Endometrial microvascular endothelial cells (primary cell): ENCODE measurements around the gene HEPHL1. TPM values are rescaled to one million over a fixed set of nuclear protein-coding genes. Genes with fewer than 3 reads are reported as not detected.
"Not testable (repeated sequence)": the region's sequence is repeated elsewhere in the genome, so short reads cannot be mapped to it uniquely, and the experiment has no call there.

Experiments used
- in situ Hi-C: cut with HindIII; loops from 2 replicates; pipeline ENCODE4 v1.10.0; 2017; ENCODE audit warnings: low sequenced_read_pairs, low pct_unique_long_range_greater_than_20kb; ENCODE audit errors: inconsistent ontology term
- total RNA-seq: library from RNA; depleted of rRNA; stranded (reverse); fragments of >200 nt; gene quantifications from one replicate; pipeline ENCODE4 v1.2.3, GENCODE V29; 2015; ENCODE audit errors: inconsistent ontology term

HEPHL1 gene
- total RNA-seq, 1 donor from 2014 or later = not detected

GRCh38 chr11:94119676-94120075 lies 98.5 kb downstream of the HEPHL1 start:
- in situ Hi-C loops = not testable (repeated sequence)

DNA sequence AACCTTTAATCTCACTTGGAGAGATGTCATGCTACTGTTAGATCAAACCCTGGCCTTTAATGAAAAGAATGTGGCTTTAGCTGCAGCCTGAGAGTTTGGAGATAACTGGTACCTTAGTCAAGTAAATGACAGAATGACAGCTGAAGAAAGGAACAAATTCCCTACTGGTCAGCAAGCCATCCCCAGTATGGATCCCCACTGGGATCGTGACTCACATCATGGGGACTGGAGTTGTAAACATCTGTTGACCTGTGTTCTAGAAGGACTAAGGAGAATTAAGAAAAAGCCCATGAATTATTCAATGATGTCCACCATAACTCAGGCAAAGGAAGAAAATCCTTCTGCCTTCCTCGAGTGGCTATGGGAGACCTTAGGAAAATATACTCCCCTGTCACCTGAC lies 99.4 kb downstream of the HEPHL1 start:
- in situ Hi-C loops = not testable (repeated sequence)

- in situ Hi-C loops = no loop called here
These were observed 99.8 kb downstream of the HEPHL1 start for GRCh38 chr11:94120946-94121345.

- in situ Hi-C loops = no loop called here
These were observed 104.4 kb downstream of the HEPHL1 start for GRCh38 chr11:94125407-94126115.

GRCh38 chr11:94127638-94128037 lies 106.5 kb downstream of the HEPHL1 start:
- in situ Hi-C loops = no loop called here

- in situ Hi-C loops = no loop called here
These were observed 107.2 kb downstream of the HEPHL1 start for GRCh38 chr11:94128291-94128745.

- in situ Hi-C loops = no loop called here
These were observed 107.8 kb downstream of the HEPHL1 start, which contains the start of gene PANX1 for GRCh38 chr11:94128746-94129511. Gene PANX1, plus strand, starts transcription at chr11:94128841. Its CDS starts 472 bp downstream, at chr11:94129313.

- in situ Hi-C loops = no loop called here
These were observed 108.6 kb downstream of the HEPHL1 start for GRCh38 chr11:94129512-94130297.

DNA sequence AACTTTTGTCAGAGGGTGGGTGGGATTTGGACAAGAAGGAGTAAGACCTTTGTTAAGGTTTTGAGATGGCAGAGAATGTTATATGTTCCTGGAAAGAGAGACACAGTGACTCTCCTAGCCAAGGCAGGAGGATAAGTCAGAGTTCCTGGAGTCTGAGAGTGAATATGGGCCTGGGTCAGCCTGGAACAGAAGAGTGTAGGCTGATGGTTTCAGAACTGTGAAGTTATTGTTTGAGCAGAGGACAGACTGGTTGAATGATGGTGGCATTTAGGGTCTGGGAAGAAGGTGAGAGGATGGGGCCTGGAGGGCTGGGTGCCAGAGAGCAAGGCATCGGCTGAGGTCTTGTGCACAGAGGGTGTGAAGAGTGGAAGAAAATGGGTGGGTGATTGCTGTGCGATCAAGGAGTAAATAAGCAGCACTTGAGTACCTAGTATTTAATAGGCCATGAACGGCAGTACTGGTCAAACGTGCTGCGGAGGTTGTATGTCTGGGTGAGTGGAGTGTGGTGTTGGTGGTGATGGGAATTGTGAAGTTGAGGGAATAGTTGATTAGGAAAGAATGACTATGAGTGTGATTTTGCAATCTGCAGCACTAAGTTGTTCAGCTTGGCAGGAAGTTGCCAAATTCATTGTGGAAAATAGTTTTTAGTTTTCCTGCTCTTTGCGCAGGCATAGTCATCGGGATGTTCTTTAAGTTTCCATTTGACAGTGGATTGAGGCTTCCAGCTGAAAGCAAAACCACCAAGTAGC lies 109.3 kb downstream of the HEPHL1 start:
- in situ Hi-C loops = no loop called here

GRCh38 chr11:94131047-94131717 lies 110.0 kb downstream of the HEPHL1 start:
- in situ Hi-C loops = no loop called here

DNA sequence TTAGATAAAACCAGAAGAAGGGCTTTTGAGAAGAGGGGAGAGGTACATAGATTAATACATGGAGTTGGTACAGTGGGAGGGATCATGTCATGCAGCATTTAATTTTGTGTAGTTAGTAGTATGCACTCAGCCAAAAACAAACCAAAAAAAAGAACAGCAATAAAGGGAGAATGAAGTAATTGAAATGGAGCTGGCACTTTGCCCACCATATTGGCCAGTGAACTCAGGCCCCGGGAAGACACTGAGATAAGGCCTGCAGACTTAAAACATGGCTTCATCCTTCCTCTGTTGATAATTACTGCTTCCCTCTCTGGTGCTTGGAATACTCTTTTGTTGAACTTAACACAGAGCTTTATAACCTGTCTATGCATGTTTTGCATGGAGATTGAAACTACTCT lies 110.6 kb downstream of the HEPHL1 start:
- in situ Hi-C loops = no loop called here

- in situ Hi-C loops = no loop called here
These were observed 111.0 kb downstream of the HEPHL1 start for GRCh38 chr11:94132152-94132558.

GRCh38 chr11:94132823-94133408 lies 111.8 kb downstream of the HEPHL1 start:
- in situ Hi-C loops = no loop called here

DNA sequence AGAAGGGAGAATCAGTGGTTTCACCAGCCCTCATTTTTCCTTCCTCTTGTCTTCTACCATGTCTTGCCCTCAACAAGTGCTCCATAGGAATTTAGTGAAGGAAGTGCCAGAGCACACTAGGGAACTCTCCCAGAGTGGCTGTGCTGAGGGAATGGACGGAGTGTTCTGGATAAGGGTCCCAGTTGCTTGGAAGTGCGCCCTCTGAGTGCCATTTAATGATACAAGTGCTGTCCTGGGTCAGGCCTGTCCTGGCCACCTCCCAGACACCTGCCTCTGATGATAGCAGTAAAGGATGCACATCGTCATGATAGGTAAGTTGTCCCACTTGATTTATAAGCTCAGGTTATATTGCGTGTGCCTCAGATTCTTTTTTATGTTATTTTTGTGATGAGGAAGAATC lies 112.6 kb downstream of the HEPHL1 start:
- in situ Hi-C loops = no loop called here

DNA sequence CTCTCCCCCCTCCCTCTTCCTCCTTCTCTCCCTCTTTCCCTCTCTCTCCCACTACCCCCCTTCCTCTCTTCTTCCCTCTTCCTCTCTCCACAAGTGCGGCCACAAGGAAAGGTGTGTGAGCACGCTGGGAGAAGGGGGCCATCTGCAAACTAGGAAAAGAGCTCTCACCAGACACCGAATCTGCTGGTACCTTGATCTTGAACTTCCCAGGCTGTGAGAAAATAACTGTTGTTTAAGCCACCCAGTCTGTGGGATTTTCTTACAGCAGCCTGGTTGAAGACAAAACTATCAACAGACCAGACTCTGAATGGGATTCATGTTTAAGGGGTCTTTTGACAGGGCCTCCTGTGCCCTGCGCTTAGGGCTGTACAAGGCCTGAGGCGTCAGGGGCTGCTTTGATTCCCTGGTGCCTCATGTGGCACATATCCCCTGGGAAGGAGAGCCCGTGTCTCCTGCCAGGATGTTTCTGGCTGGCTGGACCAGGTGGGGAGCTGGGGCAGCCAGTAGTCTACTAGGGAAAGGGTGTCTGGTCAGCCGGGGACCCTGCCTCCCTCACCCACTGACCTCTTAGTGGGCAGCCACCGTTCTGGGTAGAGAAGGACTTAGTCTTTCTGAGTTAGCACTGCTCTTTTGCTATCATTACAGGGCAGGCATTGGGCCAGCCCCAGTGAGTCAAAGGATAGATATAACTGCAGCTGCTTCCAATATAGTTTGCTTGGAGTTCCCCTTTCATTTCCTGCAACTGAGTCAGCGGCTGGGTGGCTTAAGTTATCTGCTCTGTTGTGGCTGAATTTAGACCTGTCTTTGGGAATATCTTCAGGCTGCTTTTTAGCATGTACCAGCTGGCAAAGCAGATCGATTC lies 113.7 kb downstream of the HEPHL1 start:
- in situ Hi-C loops = no loop called here

DNA sequence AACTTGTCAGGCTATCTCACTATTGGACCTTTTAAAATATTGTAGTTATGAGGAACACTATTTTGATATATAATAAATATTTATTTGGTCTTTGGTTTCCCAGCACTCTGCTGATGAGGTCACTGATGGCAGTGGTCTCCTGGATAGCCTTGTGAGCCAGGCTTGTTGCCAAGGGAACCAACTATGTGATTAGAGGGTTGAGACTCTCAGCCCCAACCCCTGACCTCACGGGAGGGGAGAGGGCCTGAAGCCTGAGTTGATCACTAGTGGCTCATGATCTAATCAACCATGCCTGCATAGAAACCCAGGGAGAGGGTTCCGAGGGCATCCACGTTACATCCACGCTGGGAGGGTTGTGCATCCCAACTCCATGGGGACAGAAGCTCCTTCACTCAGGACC lies 118.3 kb downstream of the HEPHL1 start:
- in situ Hi-C loops = no loop called here

DNA sequence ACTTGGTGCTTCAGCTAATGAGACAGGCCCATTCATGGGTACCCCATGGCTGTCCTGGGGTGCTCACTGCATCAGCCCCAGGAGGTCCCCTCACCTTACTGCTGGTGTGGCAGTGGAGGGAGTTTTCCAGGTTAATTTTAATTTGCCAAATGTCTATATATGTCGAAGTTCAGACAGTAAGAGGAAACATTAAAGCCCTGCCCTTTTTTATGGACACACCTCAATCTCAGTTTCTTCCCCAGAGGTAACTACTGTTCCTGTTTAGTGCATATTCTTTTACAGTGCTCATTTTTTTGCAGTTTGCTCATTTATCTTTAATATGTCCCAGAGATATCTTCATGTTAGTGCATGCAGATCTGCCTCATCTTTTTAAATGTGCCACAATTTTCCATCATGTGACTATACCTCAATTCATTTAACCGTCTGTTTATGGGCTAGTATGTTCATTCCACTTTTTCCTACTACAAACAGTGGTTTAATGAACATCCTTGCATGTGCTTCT lies 119.1 kb downstream of the HEPHL1 start:
- in situ Hi-C loops = no loop called here
